Bronchial epithelial cell (primary cell): ENCODE measurements around the gene LCE1E. TPM values are rescaled to one million over a fixed set of nuclear protein-coding genes. Genes with fewer than 3 reads are reported as not detected.

Experiments
- DNase-seq: peaks from one replicate; pipeline ENCODE4 v3.0.0-alpha.2; 2010; ENCODE audit warnings: low read depth
- FAIRE-seq: peaks from 2 replicates; lab custom pipeline; 2011; peaks lifted over from hg19 to GRCh38; lab: Jason Lieb, UNC
- H3K27me3 ChIP-seq: 2 replicates; pipeline ENCODE4 v1.5.1; 2011; ENCODE audit warnings: low read length; ENCODE audit not compliant: control insufficient read depth, insufficient read depth
- H3K36me3 ChIP-seq: 2 replicates; pipeline ENCODE4 v1.5.1; 2011; ENCODE audit warnings: low read length; ENCODE audit not compliant: control insufficient read depth, insufficient read depth
- H3K4me3 ChIP-seq: 2 replicates; pipeline ENCODE4 v1.5.1; 2011; ENCODE audit warnings: mild to moderate bottlenecking, low read depth, low read length, control low read depth
- CTCF ChIP-seq: IDR thresholded peaks from 2 replicates; pipeline ENCODE4 v1.5.1; 2011; ENCODE audit warnings: mild to moderate bottlenecking, moderate library complexity, low read length, control low read depth, inconsistent platforms; ENCODE audit not compliant: insufficient read depth, severe bottlenecking
- total RNA-seq: library from RNA; depleted of rRNA; stranded (reverse); fragments of >200 nt; gene quantifications from 2 replicates; pipeline ENCODE4 v1.2.1, GENCODE V29; 2014

Gene LCE1E
- total RNA-seq, 1 donor from 2014 or later = not detected

GRCh38 chr1:152745765-152746444, 40.2 kb upstream of the LCE1E start:
- FAIRE-seq = peak; percentile 92
- no peak for TF ChIP-seq CTCF
- H3K36me3 ChIP-seq = no peaks in the 10 kb centered on the region
- H3K27me3 ChIP-seq = no peaks in the 10 kb centered on the region
- no peak for DNase-seq
- no peak overlapping the region for H3K4me3 ChIP-seq

- no peak for TF ChIP-seq CTCF
- FAIRE-seq (no peak), DNase-seq (peak; percentile 64)
- H3K36me3 ChIP-seq = no peaks in the 10 kb centered on the region
- H3K4me3 ChIP-seq = no peak overlapping the region
- no peaks in the 10 kb centered on the region for H3K27me3 ChIP-seq
Observed at GRCh38 chr1:152747831-152748230, 38.2 kb upstream of the LCE1E start.

GRCh38 chr1:152752225-152752624, 33.8 kb upstream of the LCE1E start:
- DNase-seq = peak; percentile 98
- FAIRE-seq = peak; percentile 88
- Histone ChIP-seq H3K4me3 (no peak overlapping the region), H3K36me3 (no peaks in the 10 kb centered on the region), H3K27me3 (no peaks in the 10 kb centered on the region)
- TF ChIP-seq CTCF = no peak

GRCh38 chr1:152753586-152753985, 32.5 kb upstream of the LCE1E start:
- no peak for TF ChIP-seq CTCF
- Histone ChIP-seq H3K36me3 (no peaks in the 10 kb centered on the region), H3K4me3 (no peak overlapping the region), H3K27me3 (no peaks in the 10 kb centered on the region)
- peak; percentile 75 for FAIRE-seq
- no peak for DNase-seq

- no peaks in the 10 kb centered on the region for H3K36me3 ChIP-seq
- FAIRE-seq (no peak), DNase-seq (peak; percentile 79)
- H3K27me3 ChIP-seq = no peaks in the 10 kb centered on the region
- no peak for TF ChIP-seq CTCF
- no peak overlapping the region for H3K4me3 ChIP-seq
Observed at GRCh38 chr1:152756872-152757271, 29.2 kb upstream of the LCE1E start.

- Histone ChIP-seq H3K27me3 (no peaks in the 10 kb centered on the region), H3K36me3 (no peaks in the 10 kb centered on the region), H3K4me3 (no peak within 1 kb of the TSS)
- FAIRE-seq (peak; percentile 97), DNase-seq (no peak)
- no peak for TF ChIP-seq CTCF
Observed at GRCh38 chr1:152757747-152758146, 28.3 kb upstream of the LCE1E start, which contains the start of gene KPRP. KPRP (plus strand) TSS chr1:152758025; CDS start chr1:152759589, 1,564 bp downstream.
